ENCODE results near the gene NBEA.

DNA sequence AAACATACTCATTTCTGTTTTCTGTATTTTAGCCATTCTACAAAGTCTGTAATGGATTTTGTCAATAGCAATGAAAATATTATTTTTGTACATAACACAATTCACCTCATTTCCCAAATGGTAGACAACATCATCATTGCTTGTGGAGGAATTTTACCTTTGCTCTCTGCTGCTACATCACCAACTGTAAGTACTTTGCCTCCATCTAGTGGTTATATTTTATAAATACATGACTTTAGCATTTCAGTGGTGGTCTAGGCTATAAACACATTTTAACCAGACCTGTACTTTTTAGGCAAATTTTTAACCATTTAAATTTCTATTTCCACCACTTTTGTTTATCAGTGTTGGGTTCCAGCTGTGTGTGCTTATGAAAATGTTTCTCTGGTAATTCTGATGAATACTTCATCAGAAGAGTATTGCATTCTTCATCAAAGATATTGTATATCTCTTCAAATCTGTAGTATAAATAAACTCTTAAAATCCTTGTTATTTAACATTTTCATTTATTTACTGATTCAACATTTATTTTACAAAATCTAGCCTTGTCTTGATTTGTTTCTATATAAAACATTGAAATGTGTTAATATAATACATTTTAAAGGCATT, 222.4 kb downstream of the NBEA start:
- TF ChIP-seq, protein P1, sequence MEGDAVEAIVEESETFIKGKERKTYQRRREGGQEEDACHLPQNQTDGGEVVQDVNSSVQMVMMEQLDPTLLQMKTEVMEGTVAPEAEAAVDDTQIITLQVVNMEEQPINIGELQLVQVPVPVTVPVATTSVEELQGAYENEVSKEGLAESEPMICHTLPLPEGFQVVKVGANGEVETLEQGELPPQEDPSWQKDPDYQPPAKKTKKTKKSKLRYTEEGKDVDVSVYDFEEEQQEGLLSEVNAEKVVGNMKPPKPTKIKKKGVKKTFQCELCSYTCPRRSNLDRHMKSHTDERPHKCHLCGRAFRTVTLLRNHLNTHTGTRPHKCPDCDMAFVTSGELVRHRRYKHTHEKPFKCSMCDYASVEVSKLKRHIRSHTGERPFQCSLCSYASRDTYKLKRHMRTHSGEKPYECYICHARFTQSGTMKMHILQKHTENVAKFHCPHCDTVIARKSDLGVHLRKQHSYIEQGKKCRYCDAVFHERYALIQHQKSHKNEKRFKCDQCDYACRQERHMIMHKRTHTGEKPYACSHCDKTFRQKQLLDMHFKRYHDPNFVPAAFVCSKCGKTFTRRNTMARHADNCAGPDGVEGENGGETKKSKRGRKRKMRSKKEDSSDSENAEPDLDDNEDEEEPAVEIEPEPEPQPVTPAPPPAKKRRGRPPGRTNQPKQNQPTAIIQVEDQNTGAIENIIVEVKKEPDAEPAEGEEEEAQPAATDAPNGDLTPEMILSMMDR (IDR thresholded peaks at IDR 0.05; ENCODE audit: poor library complexity), result peak; percentile 72
- TF ChIP-seq EZH2 (IDR thresholded peaks at IDR 0.05; ENCODE audit: borderline replicate concordance) (no peak), EZH2phosphoT487 (IDR thresholded peaks at IDR 0.05; ENCODE audit: low read depth, severe bottlenecking, unreplicated experiment) (no peak)

Data from hepatocyte (in vitro differentiated cells).